GM21360 (cell line): ENCODE results near the gene FMNL2.
A peak's percentile ranks its signal among the peaks of the same experiment; 100 is the strongest.

Experiments
- ATAC-seq: cut with Tn5 transposase; IDR thresholded peaks from one replicate; pipeline ENCODE4 v1.9.1; 2021; ENCODE audit warnings: mild to moderate bottlenecking, moderate library complexity; ENCODE audit not compliant: unreplicated experiment

Gene FMNL2

GRCh38 chr2:152678808-152679207 is 343.8 kb downstream of the FMNL2 start:
- ATAC-seq: no peak

GRCh38 chr2:152682663-152683062 is 347.7 kb downstream of the FMNL2 start:
- no peak for ATAC-seq

GRCh38 chr2:152683400-152683799 is 348.4 kb downstream of the FMNL2 start:
- no peak for ATAC-seq

- no peak for ATAC-seq
These were observed 351.3 kb downstream of the FMNL2 start for GRCh38 chr2:152686321-152686720.

GRCh38 chr2:152693033-152693432 is 358.1 kb downstream of the FMNL2 start:
- peak; percentile 94 for ATAC-seq

GRCh38 chr2:152694161-152694661 is 359.2 kb downstream of the FMNL2 start:
- peak; percentile 46 for ATAC-seq

- ATAC-seq: no peak
These were observed 360.8 kb downstream of the FMNL2 start for GRCh38 chr2:152695763-152696162.

GRCh38 chr2:152696476-152696875 is 361.5 kb downstream of the FMNL2 start:
- ATAC-seq: no peak
